ENCODE results near the gene AGAP2. TPM values are rescaled to one million over a fixed set of nuclear protein-coding genes. Genes with fewer than 3 reads are reported as not detected.

Gene AGAP2
- total and polyA plus RNA-seq, 2 of the 13 experiments (the other 11 are each of a cell fraction or from before 2014, with no cell fraction given), result 0.38 to 0.45 TPM

DNA sequence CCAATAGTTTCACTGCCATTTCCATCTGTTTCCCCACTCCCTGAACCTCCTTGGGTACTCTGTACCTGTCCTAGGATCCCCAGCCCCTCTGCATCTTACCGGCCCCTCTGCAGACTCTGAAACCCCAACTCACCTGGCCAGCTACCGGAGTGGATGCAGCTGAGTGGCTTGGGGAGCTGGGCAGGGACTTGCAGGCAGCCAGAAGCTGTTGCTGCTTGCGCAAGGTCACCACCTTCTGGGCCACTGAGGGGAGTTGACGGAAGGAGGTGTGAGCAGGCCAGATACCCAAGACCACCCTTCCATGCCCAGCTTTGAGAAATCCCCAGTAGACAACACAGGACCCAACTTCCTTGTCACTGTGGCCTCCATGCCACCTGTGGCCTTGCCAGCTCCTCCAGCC lies 6.3 kb downstream of the AGAP2 start (continued):
- TF ChIP-seq JUNB (CRISPR knock-in tag; IDR thresholded peaks at IDR 0.05; ENCODE audit: borderline replicate concordance) (no peak), ZNF672 (CRISPR knock-in tag; IDR thresholded peaks at IDR 0.05) (no peak), ZNF230 (CRISPR knock-in tag; IDR thresholded peaks at IDR 0.05) (no peak), ZNF468 (CRISPR knock-in tag; IDR thresholded peaks at IDR 0.05) (no peak), PLRG1 (conservative IDR thresholded peaks at IDR 0.05) (no peak), TRIM24 (CRISPR knock-in tag; IDR thresholded peaks at IDR 0.05) (no peak), SP140L (CRISPR knock-in tag; IDR thresholded peaks at IDR 0.05; ENCODE audit: borderline replicate concordance) (no peak), RORA (CRISPR knock-in tag; IDR thresholded peaks at IDR 0.05) (no peak), PCBP1 (IDR thresholded peaks at IDR 0.05; ENCODE audit: borderline replicate concordance, low read depth, low read length) (no peak), NR2F1 (CRISPR knock-in tag; IDR thresholded peaks at IDR 0.05) (no peak), ZNF484 (CRISPR knock-in tag; IDR thresholded peaks at IDR 0.05; ENCODE audit: borderline replicate concordance, low read depth) (no peak)

DNA sequence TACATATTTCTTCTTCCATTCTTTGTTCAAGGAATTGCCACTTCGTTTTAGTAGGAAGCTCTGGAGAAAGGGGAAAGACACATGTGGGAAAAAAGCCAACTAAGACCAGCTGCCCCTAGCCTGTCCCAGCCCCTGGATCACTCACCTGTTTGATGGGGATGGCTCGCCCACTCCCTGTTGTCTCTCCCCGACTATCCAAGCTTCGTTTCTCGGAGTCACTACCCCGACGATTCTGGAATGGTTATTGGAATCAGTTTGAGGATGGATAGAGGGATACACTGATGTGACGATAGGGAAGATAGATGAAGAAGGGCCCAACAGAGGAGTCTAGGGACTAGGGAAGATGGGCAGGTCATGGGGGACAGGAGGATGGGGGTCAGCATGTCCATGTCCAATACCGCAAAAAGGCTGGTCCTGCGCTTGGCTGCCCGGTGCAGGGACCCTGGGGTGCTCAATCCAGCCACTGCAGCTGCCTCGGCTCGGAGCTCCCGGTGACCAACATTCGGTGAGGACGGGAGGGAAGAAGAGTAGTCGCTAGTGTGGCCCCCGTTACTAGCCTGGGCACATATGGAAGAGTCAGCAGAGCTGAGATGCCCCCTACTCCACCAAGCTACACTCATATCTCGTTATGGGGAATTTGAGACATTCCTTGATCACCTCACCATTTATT lies 7.0 kb downstream of the AGAP2 start:
- BruUV-seq (replicated peaks), result no TSS peak
- ChIA-PET POLR2A (no interaction called here), CTCF (ENCODE audit: low intra/inter-chr PET ratio, low total read pairs) (no interaction called here)
- no peaks in the 10 kb centered on the region for H4K20me1 ChIP-seq (ENCODE audit: insufficient read depth, low read length)
- ATAC-seq (no peak), FAIRE-seq (no peak), DNase-seq (ENCODE audit: low spot score) (no peak)
- no peak overlapping the region for H3K9ac ChIP-seq (ENCODE audit: insufficient read depth, low read depth, low read length)
- H3K4me3 ChIP-seq (replicated peaks in 1 of 3; ENCODE audit: insufficient read depth in 1 of 3, low read depth in 2 of 3, low read length in 3 of 3), result no peak overlapping the region
- 18% methylated on average over 18 of the region's 19 CpGs for WGBS (ENCODE audit: low lambda C conversion rate)
- no peak overlapping the region for H3K27ac ChIP-seq (ENCODE audit: extremely low read length, insufficient read depth, low read length)
- no peaks in the 10 kb centered on the region for H3K36me3 ChIP-seq (replicated peaks in 1 of 2; ENCODE audit: control insufficient read depth in 1 of 2, insufficient read depth in 2 of 2, low read length in 2 of 2)
- H3K4me1 ChIP-seq (ENCODE audit: insufficient read depth, low read length), result peaks cover 24% of the 10 kb centered on the region
- H3K9me3 ChIP-seq (ENCODE audit: low read length), result no peaks in the 10 kb centered on the region
- TF ChIP-seq NFE2L2 (IDR thresholded peaks at IDR 0.05; ENCODE audit: low read length) (no peak), ZNF496 (CRISPR knock-in tag; IDR thresholded peaks at IDR 0.05; ENCODE audit: insufficient replicate concordance) (no peak), ZNF678 (CRISPR knock-in tag; IDR thresholded peaks at IDR 0.05) (no peak), TP53 (CRISPR knock-in tag; conservative IDR thresholded peaks at IDR 0.05) (no peak), ZNF563 (CRISPR knock-in tag; IDR thresholded peaks at IDR 0.05) (no peak), DPF2 (CRISPR knock-in tag; IDR thresholded peaks at IDR 0.05; ENCODE audit: borderline replicate concordance, low read depth) (no peak), ZFX (CRISPR knock-in tag; IDR thresholded peaks at IDR 0.05; ENCODE audit: low read depth) (no peak), NBN (conservative IDR thresholded peaks at IDR 0.05) (no peak)
- intact Hi-C loops (cut with micrococcal nuclease; ENCODE audit: unreplicated experiment), result no loop called here
- H3K4me2 ChIP-seq (ENCODE audit: low read depth, low read length), result no peak overlapping the region
- in situ Hi-C loops (cut with HindIII; ENCODE audit: extremely low pct_ligation_motif_present, low pct_unique_long_range_greater_than_20kb), result no loop called here
- H3K79me2 ChIP-seq (ENCODE audit: insufficient read depth, low read length), result no peaks in the 10 kb centered on the region
- no peak overlapping the region for H2AFZ ChIP-seq (ENCODE audit: low read length)
- H3K27me3 ChIP-seq (ENCODE audit: control insufficient read depth in 1 of 2, insufficient read depth in 2 of 2, low read length in 2 of 2), result peaks cover 6 to 43% of the 10 kb centered on the region in 2 experiments
